Suprapubic skin (tissue), 4 donors: Measurements from ENCODE around the gene GDI2. TPM values are rescaled to one million over a fixed set of nuclear protein-coding genes. Genes with fewer than 3 reads are reported as not detected.
A peak's percentile ranks its signal among the peaks of the same experiment; 100 is the strongest.
"Not testable (repeated sequence)": the region's sequence is repeated elsewhere in the genome, so short reads cannot be mapped to it uniquely, and the experiment has no call there.

Experiments used
- DNase-seq, 2 donors: peaks; one replicate each; pipeline ENCODE4 v3.0.0-alpha.2; 2019; ENCODE audit warnings: low spot score in 2 of 2
- H3K27ac ChIP-seq: fragments of 200-600 bp; sonication (generic); one replicate; pipeline ENCODE4 v1.5.1; 2019
- H3K27me3 ChIP-seq: fragments of 200-600 bp; sonication (generic); one replicate; pipeline ENCODE4 v1.5.1; 2019
- H3K36me3 ChIP-seq: fragments of 200-600 bp; sonication (generic); one replicate; pipeline ENCODE4 v1.5.1; 2019
- H3K4me1 ChIP-seq: fragments of 200-600 bp; sonication (generic); one replicate; pipeline ENCODE4 v1.5.1; 2019
- H3K4me3 ChIP-seq: fragments of 200-600 bp; sonication (generic); one replicate; pipeline ENCODE4 v1.5.1; 2019; ENCODE audit warnings: mild to moderate bottlenecking
- H3K9me3 ChIP-seq: fragments of 200-600 bp; sonication (generic); one replicate; pipeline ENCODE4 v1.5.1; 2019
- CTCF ChIP-seq, 2 donors: fragments of 200-600 bp in 1 of 2; fragments of 450-650 bp in 1 of 2; sonication (generic) in 1 of 2; IDR thresholded peaks; one replicate each; pipeline ENCODE4 v1.5.1; 2016 to 2019; ENCODE audit warnings: antibody characterized with exemption in 2 of 2, mild to moderate bottlenecking in 1 of 2, moderate library complexity in 1 of 2
- EP300 ChIP-seq: sonication (generic); formaldehyde crosslinking; IDR thresholded peaks from one replicate; pipeline ENCODE4 v1.6.1; 2017; ENCODE audit warnings: antibody characterized with exemption
- POLR2A ChIP-seq, 2 donors: fragments of 450-650 bp; IDR thresholded peaks; one replicate each; pipeline ENCODE4 v1.6.1; 2017; ENCODE audit warnings: antibody characterized with exemption in 2 of 2, mild to moderate bottlenecking in 2 of 2, moderate library complexity in 2 of 2
- POLR2AphosphoS5 ChIP-seq, 3 donors: sonication (generic); formaldehyde crosslinking; IDR thresholded peaks; one replicate each; pipeline ENCODE4 v1.6.1; 2017; ENCODE audit warnings: antibody characterized with exemption in 3 of 3
- WGBS: methylation state at CpG from one replicate; pipeline ENCODE4 v1.1.5; 2018; 5-methylcytosine and 5-hydroxymethylcytosine counted together
- total RNA-seq, 4 donors: library from RNA; depleted of rRNA; stranded (reverse); fragments of >200 nt; gene quantifications; one replicate each; pipeline ENCODE4 v1.1.0, GENCODE V29; 2016

Gene GDI2
- total RNA-seq, 4 donors from 2014 or later: 243 to 270 (median 256) TPM

GRCh38 chr10:5828725-5829124, 15.5 kb upstream of the GDI2 start:
- Histone ChIP-seq H3K9me3 (no peaks in the 10 kb centered on the region), H3K36me3 (no peaks in the 10 kb centered on the region), H3K27me3 (no peaks in the 10 kb centered on the region), H3K4me1 (peaks cover 9% of the 10 kb centered on the region), H3K4me3 (no peak overlapping the region), H3K27ac (no peak overlapping the region)
- TF ChIP-seq EP300 (no peak), CTCF (IDR thresholded peaks at IDR 0.05) (no peak), POLR2A (IDR thresholded peaks at IDR 0.05) (no peak), POLR2AphosphoS5 (IDR thresholded peaks at IDR 0.05) (no peak)
- 93% methylated on average over 16 of the region's 16 CpGs for WGBS
- no peak for DNase-seq

- TF ChIP-seq POLR2AphosphoS5 (IDR thresholded peaks at IDR 0.05) (no peak), CTCF (IDR thresholded peaks at IDR 0.05) (no peak), EP300 (no peak), POLR2A (IDR thresholded peaks at IDR 0.05) (no peak)
- H3K27ac ChIP-seq: no peak overlapping the region
- no peak overlapping the region for H3K4me3 ChIP-seq
- no peaks in the 10 kb centered on the region for H3K9me3 ChIP-seq
- no peaks in the 10 kb centered on the region for H3K36me3 ChIP-seq
- H3K27me3 ChIP-seq: no peaks in the 10 kb centered on the region
- WGBS: 87% methylated on average over 6 of the region's 6 CpGs
- DNase-seq: no peak
- peaks cover 5% of the 10 kb centered on the region for H3K4me1 ChIP-seq
Measured at GRCh38 chr10:5827841-5828240, 14.6 kb upstream of the GDI2 start.

- WGBS: 96% methylated on average over 6 of the region's 6 CpGs
- H3K36me3 ChIP-seq, H3K4me1 ChIP-seq, DNase-seq, H3K4me3 ChIP-seq, H3K27me3 ChIP-seq, H3K27ac ChIP-seq, H3K9me3 ChIP-seq: not testable (repeated sequence)
Measured at GRCh38 chr10:5826511-5826910, 13.3 kb upstream of the GDI2 start.

GRCh38 chr10:5818894-5819293, 5.7 kb upstream of the GDI2 start:
- Histone ChIP-seq H3K27ac (no peak overlapping the region), H3K9me3 (no peaks in the 10 kb centered on the region), H3K4me1 (peaks cover 12% of the 10 kb centered on the region), H3K36me3 (no peaks in the 10 kb centered on the region), H3K27me3 (no peaks in the 10 kb centered on the region), H3K4me3 (no peak overlapping the region)
- 75% methylated on average over 6 of the region's 6 CpGs for WGBS
- DNase-seq: peak in 1 of 2 donors; percentile 40
- TF ChIP-seq POLR2AphosphoS5 (IDR thresholded peaks at IDR 0.05): no peak

GRCh38 chr10:5818048-5818331, 4.8 kb upstream of the GDI2 start:
- Histone ChIP-seq H3K9me3 (no peaks in the 10 kb centered on the region), H3K4me3 (no peak overlapping the region), H3K4me1 (peaks cover 12% of the 10 kb centered on the region), H3K36me3 (no peaks in the 10 kb centered on the region), H3K27ac (no peak overlapping the region), H3K27me3 (no peaks in the 10 kb centered on the region)
- DNase-seq: no peak
- TF ChIP-seq EP300 (no peak), CTCF (IDR thresholded peaks at IDR 0.05) (no peak), POLR2AphosphoS5 (IDR thresholded peaks at IDR 0.05) (no peak), POLR2A (IDR thresholded peaks at IDR 0.05) (no peak)
- 94% methylated on average over 2 of the region's 2 CpGs for WGBS

GRCh38 chr10:5817322-5818047, 4.3 kb upstream of the GDI2 start:
- Histone ChIP-seq H3K27me3 (no peaks in the 10 kb centered on the region), H3K4me1 (peaks cover 12% of the 10 kb centered on the region), H3K4me3 (no peak overlapping the region), H3K36me3 (no peaks in the 10 kb centered on the region), H3K9me3 (no peaks in the 10 kb centered on the region), H3K27ac (no peak overlapping the region)
- WGBS: 85% methylated on average over 4 of the region's 4 CpGs
- no peak for TF ChIP-seq CTCF (IDR thresholded peaks at IDR 0.05)
- TF ChIP-seq EP300: no peak
- no peak for TF ChIP-seq POLR2A (IDR thresholded peaks at IDR 0.05)
- TF ChIP-seq POLR2AphosphoS5 (IDR thresholded peaks at IDR 0.05): no peak
- peak in 1 of 2 donors; percentile 23 for DNase-seq
